Heart right ventricle (tissue), 16 donors: ENCODE data around the gene LEMD2. TPM values are rescaled to one million over a fixed set of nuclear protein-coding genes. Genes with fewer than 3 reads are reported as not detected.
"Not testable (repeated sequence)": the region's sequence is repeated elsewhere in the genome, so short reads cannot be mapped to it uniquely, and the experiment has no call there.

ENCODE experiments used
- ATAC-seq, 8 donors: fragments of 200-7000 bp; cut with Tn5 transposase; one replicate each; pipeline ENCODE4 v1.9.1; 2020; ENCODE audit warnings: mild to moderate bottlenecking in 8 of 8, moderate library complexity in 8 of 8, moderate number of reproducible peaks in 1 of 8
- DNase-seq, 2 donors: peaks; one replicate each; pipeline ENCODE4 v3.0.0-alpha.2; 2020
- H3K27ac ChIP-seq, 10 donors: fragments of 200-600 bp; sonication (generic) in 2 of 10; one replicate each; pipeline versions ENCODE4 v1.5.0 to v1.8.0; 2020 to 2022; ENCODE audit warnings: mild to moderate bottlenecking in 3 of 10
- H3K27me3 ChIP-seq, 7 donors: fragments of 200-600 bp; one replicate each; pipeline ENCODE4 v1.8.0; 2021 to 2022; ENCODE audit warnings: mild to moderate bottlenecking in 2 of 7
- H3K36me3 ChIP-seq, 9 donors: fragments of 200-600 bp; sonication (generic) in 1 of 9; one replicate each; pipeline versions ENCODE4 v1.5.0 to v1.8.0; 2020 to 2022; ENCODE audit warnings: mild to moderate bottlenecking in 2 of 9
- H3K4me1 ChIP-seq, 9 donors: fragments of 200-600 bp; sonication (generic) in 1 of 9; one replicate each; pipeline versions ENCODE4 v1.5.0 to v1.8.0; 2020 to 2022; ENCODE audit warnings: mild to moderate bottlenecking in 4 of 9
- H3K4me3 ChIP-seq, 10 donors: fragments of 200-600 bp; sonication (generic) in 2 of 10; one replicate each; pipeline versions ENCODE4 v1.5.0 to v1.8.0; 2020 to 2022; ENCODE audit warnings: mild to moderate bottlenecking in 7 of 10, moderate library complexity in 2 of 10
- H3K9me3 ChIP-seq, 11 donors: fragments of 200-600 bp in 10 of 11; sonication (generic) in 2 of 11; one replicate each; pipeline versions ENCODE4 v1.5.0 to v1.8.0; 2013 to 2022; ENCODE audit warnings: mild to moderate bottlenecking in 2 of 11, control low read depth in 1 of 11, moderate library complexity in 1 of 11
- WGBS, 2 donors: extraction: QIAGEN DNeasy Blood & Tissue Kit; methylation state at CpG; one replicate each; pipeline ENCODE4 v1.1.7; 2013; ENCODE audit warnings: inconsistent platforms in 1 of 2; 5-methylcytosine and 5-hydroxymethylcytosine counted together
- intact Hi-C, 10 donors: fragments of 100-400 bp; cut with DNase I; formaldehyde crosslinking; loops; one replicate each; pipeline versions ENCODE4 v1.11.1 to v1.14.2; 2022
- polyA plus RNA-seq, 2 donors: library from polyadenylated mRNA; stranded (reverse); fragments of 200-250 nt; gene quantifications; one replicate each; pipeline ENCODE4 v1.2.3, GENCODE V29; 2013
- total RNA-seq, 10 donors: library from RNA; stranded (reverse); fragmentation: NEBNext Ultra II Directional in 3 of 10; extraction: Animal tissue kit (Norgen Biotek cat#: 25700) in 3 of 10; gene quantifications; one replicate each; pipeline versions ENCODE4 v1.2.1 to v1.2.4, GENCODE V29; 2021 to 2023
- TF ChIP-seq, protein P1 (sequence below), 9 donors: fragments of 200-600 bp; sonication (generic) in 2 of 9; IDR thresholded peaks; one replicate each; pipeline versions ENCODE4 v1.5.0 to v1.8.0; 2021 to 2022; ENCODE audit warnings: antibody characterized with exemption in 9 of 9, mild to moderate bottlenecking in 5 of 9, moderate library complexity in 1 of 9
- donor health status: Arrhythmogenic right ventricular cardiomyopathy.
- donor health status: ischemic (EF 13 %, LVEDD 7.1; RV severe dilation, severe dysfunction).
- donor health status: healthy with polysubstance abuse.
- donor health status: DM: no; HTN: yes; CAD: no.
- donor health status: DM: no; HTN: no; CAD: no.
- donor health status: ischemic (EF 25% LVEDD 6.9; RV normal size, moderate dysfunction).
- donor health status: ischemic (EF 25% LVEDD 5.7; RV mildly dilated, moderate dysfunction).
- donor health status: healthy.
- donor health status: DM: yes; HTN: yes; CAD: no.
- donor health status: Ischemic cardiomyopathy.
- donor health status: ischemic (EF 35%, LVEDD 5.7; RV mildly dilated, moderate dysfunction).
- donor health status: nonischemic (EF 11% LVEDD 7.7; RV severe dilation, severe dysfunction).
- donor health status: DM: yes; HTN: yes; CAD: no.
- donor health status: PGD.
- donor health status: ischemic (EF 29% LVEDD 5.4; RV normal size, mild dysfunction).
- donor health status: nonischemic (EF 23%, LVEDD 6.1; RV moderate dilation, normal function).

The LEMD2 gene
- total and polyA plus RNA-seq, 12 donors: 18.5 to 45.9 (median 27.0) TPM

DNA sequence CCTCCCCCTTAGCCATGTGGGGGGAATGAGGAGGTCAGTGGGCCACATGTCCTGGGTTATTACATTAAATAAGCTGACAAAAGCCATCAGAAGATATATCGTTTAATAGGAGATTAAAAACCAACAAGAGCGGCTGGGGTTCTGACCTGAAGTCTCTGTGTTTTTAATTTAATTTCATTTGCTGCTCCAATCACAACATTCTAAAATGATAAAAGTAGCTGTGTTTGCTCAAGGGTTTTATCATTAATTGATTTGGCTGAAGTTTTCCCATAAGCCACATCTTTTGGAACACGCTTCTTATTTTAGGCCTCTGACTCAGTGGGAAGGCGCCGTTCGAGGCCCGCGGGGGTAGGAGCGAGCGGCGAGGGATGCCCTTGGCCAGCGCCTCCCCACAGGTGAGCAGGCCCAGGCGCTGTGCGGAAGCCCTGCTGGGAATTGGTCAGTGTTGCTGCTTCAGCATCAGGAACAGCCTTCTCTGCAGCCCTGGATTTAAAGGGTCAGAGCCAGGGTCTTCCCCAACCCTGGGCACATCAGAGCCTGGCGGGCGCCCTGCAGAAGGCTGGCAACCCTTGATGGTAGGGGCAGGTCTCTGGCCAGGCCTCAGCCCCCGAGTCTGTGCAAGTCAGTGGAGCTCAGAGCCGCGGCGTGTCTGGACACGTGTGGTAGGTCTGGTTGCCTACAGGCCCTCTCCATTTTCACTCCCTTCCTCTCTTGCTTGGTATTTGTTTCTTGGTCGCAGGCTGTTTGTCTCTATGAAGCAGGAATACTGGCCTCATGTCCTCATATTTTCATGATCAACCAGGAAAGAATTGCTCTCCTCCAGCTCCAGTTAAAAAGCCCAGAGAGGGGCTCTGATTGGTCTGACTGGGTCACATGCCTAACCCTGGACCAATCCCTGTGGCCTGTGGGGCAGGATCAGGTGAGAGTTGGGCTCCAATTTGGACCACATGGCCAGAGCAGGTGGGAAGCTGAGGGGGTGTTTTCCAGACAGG, 45.8 kb upstream of the LEMD2 start:
- 88 to 92% methylated on average over 22 of the region's 22 CpGs for WGBS, 2 donors
- H3K27ac ChIP-seq: no peak overlapping the region
- peaks cover 0 to 8% (median 0%) of the 10 kb centered on the region in 11 donors for H3K9me3 ChIP-seq
- intact Hi-C loops: no loop called here
- DNase-seq (no peak), ATAC-seq (peak in 1 of 8 donors; percentile 31)
- peaks cover 0 to 9% (median 1%) of the 10 kb centered on the region in 9 donors for H3K4me1 ChIP-seq
- H3K36me3 ChIP-seq: no peaks in the 10 kb centered on the region
- H3K27me3 ChIP-seq: peaks cover 0 to 35% (median 16%) of the 10 kb centered on the region in 7 donors
- H3K4me3 ChIP-seq: no peak overlapping the region
- TF ChIP-seq, protein P1, sequence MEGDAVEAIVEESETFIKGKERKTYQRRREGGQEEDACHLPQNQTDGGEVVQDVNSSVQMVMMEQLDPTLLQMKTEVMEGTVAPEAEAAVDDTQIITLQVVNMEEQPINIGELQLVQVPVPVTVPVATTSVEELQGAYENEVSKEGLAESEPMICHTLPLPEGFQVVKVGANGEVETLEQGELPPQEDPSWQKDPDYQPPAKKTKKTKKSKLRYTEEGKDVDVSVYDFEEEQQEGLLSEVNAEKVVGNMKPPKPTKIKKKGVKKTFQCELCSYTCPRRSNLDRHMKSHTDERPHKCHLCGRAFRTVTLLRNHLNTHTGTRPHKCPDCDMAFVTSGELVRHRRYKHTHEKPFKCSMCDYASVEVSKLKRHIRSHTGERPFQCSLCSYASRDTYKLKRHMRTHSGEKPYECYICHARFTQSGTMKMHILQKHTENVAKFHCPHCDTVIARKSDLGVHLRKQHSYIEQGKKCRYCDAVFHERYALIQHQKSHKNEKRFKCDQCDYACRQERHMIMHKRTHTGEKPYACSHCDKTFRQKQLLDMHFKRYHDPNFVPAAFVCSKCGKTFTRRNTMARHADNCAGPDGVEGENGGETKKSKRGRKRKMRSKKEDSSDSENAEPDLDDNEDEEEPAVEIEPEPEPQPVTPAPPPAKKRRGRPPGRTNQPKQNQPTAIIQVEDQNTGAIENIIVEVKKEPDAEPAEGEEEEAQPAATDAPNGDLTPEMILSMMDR (IDR thresholded peaks at IDR 0.05): no peak

DNA sequence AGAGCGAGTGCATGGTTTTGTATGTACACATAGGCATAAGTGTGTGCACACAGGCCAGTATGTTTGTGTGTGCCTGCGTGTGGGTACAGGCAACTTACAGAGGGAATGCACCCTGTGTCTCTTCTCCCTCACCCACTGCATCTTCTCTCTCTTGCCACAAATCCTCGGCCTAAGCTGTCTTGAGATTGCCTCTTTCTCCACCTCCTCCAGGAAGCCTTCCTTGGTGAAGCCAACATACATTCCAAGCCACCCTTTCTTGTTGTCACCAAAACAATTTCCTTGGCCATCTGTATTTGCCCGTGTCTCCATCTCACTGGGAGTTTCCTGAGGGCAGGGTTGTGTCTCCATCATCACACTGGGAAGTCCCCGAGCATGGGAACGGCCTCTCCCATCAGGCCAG, 44.7 kb upstream of the LEMD2 start:
- peaks cover 0 to 37% (median 16%) of the 10 kb centered on the region in 7 donors for H3K27me3 ChIP-seq
- TF ChIP-seq, protein P1 (IDR thresholded peaks at IDR 0.05): no peak
- H3K9me3 ChIP-seq: peaks cover 0 to 8% (median 0%) of the 10 kb centered on the region in 11 donors
- ATAC-seq (no peak), DNase-seq (no peak)
- no peaks in the 10 kb centered on the region for H3K36me3 ChIP-seq
- intact Hi-C loops: no loop called here
- no peak overlapping the region for H3K4me3 ChIP-seq
- H3K4me1 ChIP-seq: peaks cover 0 to 8% (median 6%) of the 10 kb centered on the region in 9 donors
- H3K27ac ChIP-seq: no peak overlapping the region
- 85 to 91% methylated on average over 6 of the region's 6 CpGs for WGBS, 2 donors

DNA sequence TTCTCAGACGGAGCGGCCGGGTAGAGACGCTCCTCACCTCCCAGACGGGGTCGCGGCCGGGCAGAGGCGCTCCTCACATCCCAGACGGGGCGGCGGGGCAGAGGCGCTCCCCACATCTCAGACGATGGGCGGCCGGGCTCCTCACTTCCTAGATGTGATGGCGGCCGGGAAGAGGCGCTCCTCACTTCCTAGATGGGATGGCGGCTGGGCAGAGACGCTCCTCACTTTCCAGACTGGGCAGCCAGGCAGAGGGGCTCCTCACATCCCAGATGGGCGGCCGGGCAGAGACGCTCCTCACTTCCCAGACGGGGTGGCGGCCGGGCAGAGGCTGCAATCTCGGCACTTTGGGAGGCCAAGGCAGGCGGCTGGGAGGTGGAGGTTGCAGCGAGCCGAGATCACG, 43.9 kb upstream of the LEMD2 start:
- intact Hi-C loops, ATAC-seq, H3K27ac ChIP-seq, H3K4me3 ChIP-seq, H3K36me3 ChIP-seq, H3K9me3 ChIP-seq, DNase-seq: not testable (repeated sequence)
- WGBS, 2 donors: 91 to 93% methylated on average over 24 to 28 of the region's 32 CpGs
- H3K27me3 ChIP-seq: peaks cover 0 to 39% (median 16%) of the 10 kb centered on the region in 7 donors
- H3K4me1 ChIP-seq: peaks cover 0 to 10% (median 9%) of the 10 kb centered on the region in 9 donors

GRCh38 chr6:33831725-33832124, 42.8 kb upstream of the LEMD2 start:
- H3K4me3 ChIP-seq, ATAC-seq, H3K9me3 ChIP-seq, H3K36me3 ChIP-seq, DNase-seq, intact Hi-C loops, H3K27ac ChIP-seq: not testable (repeated sequence)
- peaks cover 0 to 10% (median 9%) of the 10 kb centered on the region in 9 donors for H3K4me1 ChIP-seq
- H3K27me3 ChIP-seq: peaks cover 0 to 38% (median 14%) of the 10 kb centered on the region in 7 donors
- WGBS, 2 donors: 79 to 87% methylated on average over 4 of the region's 5 CpGs

DNA sequence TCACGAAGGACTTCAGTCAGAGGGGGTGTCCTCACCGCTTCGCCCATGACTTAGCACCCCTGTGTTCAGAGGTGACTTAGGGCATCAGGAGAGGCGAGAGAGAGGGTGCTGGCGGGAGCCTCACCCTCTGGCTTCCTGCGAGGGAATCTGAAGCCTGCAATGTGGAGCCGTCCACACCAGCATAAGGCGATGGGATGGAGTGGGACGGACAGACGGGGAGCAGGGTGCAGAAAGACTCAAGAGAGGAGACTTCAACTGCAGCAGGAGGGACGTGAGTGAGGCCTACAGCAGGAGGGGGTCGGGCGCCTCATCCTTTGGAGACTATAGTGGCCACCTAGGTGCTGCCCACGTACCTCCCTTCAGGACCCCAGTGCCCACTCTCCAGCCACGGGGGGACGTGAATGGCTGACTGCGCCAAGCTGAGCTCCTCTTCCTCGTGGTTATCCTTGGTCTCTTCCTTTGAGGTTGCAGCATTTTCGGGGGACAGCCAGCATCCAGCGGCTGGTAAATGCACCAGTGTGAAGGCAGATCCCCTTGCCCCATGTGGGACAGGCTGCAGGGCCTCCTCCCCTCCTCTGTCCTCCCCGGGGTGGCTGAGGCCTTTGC, 41.8 kb upstream of the LEMD2 start:
- intact Hi-C loops: no loop called here
- no peaks in the 10 kb centered on the region for H3K36me3 ChIP-seq
- TF ChIP-seq, protein P1 (IDR thresholded peaks at IDR 0.05): no peak
- ATAC-seq (peak in 1 of 8 donors; percentile 10), DNase-seq (no peak)
- no peaks in the 10 kb centered on the region for H3K9me3 ChIP-seq
- H3K27me3 ChIP-seq: peaks cover 0 to 44% (median 14%) of the 10 kb centered on the region in 7 donors
- no peak overlapping the region for H3K27ac ChIP-seq
- H3K4me1 ChIP-seq: peaks cover 0 to 10% (median 9%) of the 10 kb centered on the region in 9 donors
- H3K4me3 ChIP-seq: no peak overlapping the region
- WGBS, 2 donors: 62 to 66% methylated on average over 21 of the region's 21 CpGs
